Measurements from ENCODE around the gene PUSL1.

DNA sequence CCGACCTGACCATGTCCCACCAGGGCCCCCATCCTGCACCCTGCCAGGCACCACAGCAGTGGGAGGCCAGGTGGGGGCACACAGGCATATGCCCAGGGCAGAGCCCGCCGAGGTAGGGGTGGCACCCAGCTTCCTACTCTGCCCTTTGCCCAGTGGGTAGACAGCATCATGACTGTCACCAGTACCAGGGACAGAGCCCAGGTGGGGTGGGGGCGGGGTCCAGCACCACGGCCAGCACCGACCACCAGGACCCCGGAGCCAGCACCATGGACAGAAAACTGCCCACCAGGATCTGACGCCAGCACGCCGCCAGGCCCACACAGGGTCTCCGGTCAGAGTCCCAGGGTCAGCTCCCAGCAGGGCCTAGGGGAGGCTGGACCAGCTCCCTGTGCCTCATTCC is 26.4 kb downstream of the PUSL1 start:
- TF ChIP-seq GATA3 (IDR thresholded peaks at IDR 0.05; ENCODE audit: low read depth, low read length) (no peak), GATA2 (IDR thresholded peaks at IDR 0.05; ENCODE audit: low read depth, low read length) (no peak)

Data from SH-SY5Y (cell line).